Testis (tissue), 3 donors: Measurements from ENCODE around the gene DNAH10. TPM values are rescaled to one million over a fixed set of nuclear protein-coding genes. Genes with fewer than 3 reads are reported as not detected.
A peak's percentile ranks its signal among the peaks of the same experiment; 100 is the strongest.

Experiments
- DNase-seq: peaks from one replicate; pipeline ENCODE4 v3.0.0-alpha.2; 2019
- H3K27ac ChIP-seq, 2 donors: fragments of 200-600 bp; sonication (generic); one replicate each; pipeline ENCODE4 v1.5.1; 2019
- H3K27me3 ChIP-seq: fragments of 200-600 bp; sonication (generic); one replicate; pipeline ENCODE4 v1.5.1; 2019
- H3K36me3 ChIP-seq: fragments of 200-600 bp; sonication (generic); one replicate; pipeline ENCODE4 v1.5.1; 2017; ENCODE audit warnings: low read depth; ENCODE audit errors: missing control alignments
- H3K4me1 ChIP-seq: fragments of 200-600 bp; sonication (generic); one replicate; pipeline ENCODE4 v1.5.1; 2019
- H3K4me3 ChIP-seq, 2 donors: fragments of 200-600 bp; sonication (generic); one replicate each; pipeline ENCODE4 v1.5.1; 2017 to 2019
- H3K9me3 ChIP-seq: fragments of 200-600 bp; sonication (generic); one replicate; pipeline ENCODE4 v1.5.1; 2017
- CTCF ChIP-seq, 3 experiments: fragments of 450-650 bp in 2 of 3; fragments of 200-600 bp in 1 of 3; sonication (generic) in 1 of 3; IDR thresholded peaks; one replicate each; pipeline ENCODE4 v1.5.1; 2016 to 2019; ENCODE audit warnings: antibody characterized with exemption in 3 of 3, mild to moderate bottlenecking in 2 of 3, moderate library complexity in 1 of 3
- POLR2A ChIP-seq: fragments of 450-650 bp; IDR thresholded peaks from one replicate; pipeline ENCODE4 v1.6.1; 2017; ENCODE audit warnings: antibody characterized with exemption, mild to moderate bottlenecking, moderate library complexity
- WGBS, 2 donors: methylation state at CpG; one replicate each; pipeline ENCODE4 v1.1.5; 2018; 5-methylcytosine and 5-hydroxymethylcytosine counted together
- intact Hi-C: fragments of 100-400 bp; cut with DNase I; formaldehyde crosslinking; loops from one replicate; pipeline ENCODE4 v1.15.1; 2023; ENCODE audit warnings: low total_unique reads
- polyA plus RNA-seq: library from polyadenylated mRNA; stranded (reverse); fragments of 350-450 nt; fragmentation: Illumina TruSeq; extraction: RNeasy Lipid Tissue Mini Kit (QIAGEN cat#74804); gene quantifications from one replicate; pipeline ENCODE4 v1.2.3, GENCODE V29; 2014; ENCODE audit warnings: low read depth, low replicate concordance; ENCODE audit not compliant: insufficient read depth
- total RNA-seq, 2 donors: library from RNA; depleted of rRNA; stranded (reverse); fragments of >200 nt; gene quantifications; one replicate each; pipeline ENCODE4 v1.2.3, GENCODE V29; 2016

DNAH10 gene
- total and polyA plus RNA-seq, 3 donors from 2014 or later = 15.4 to 29.3 (median 24.3) TPM

- Histone ChIP-seq H3K36me3 (no peaks in the 10 kb centered on the region), H3K4me3 (no peak overlapping the region), H3K9me3 (no peaks in the 10 kb centered on the region), H3K27me3 (no peaks in the 10 kb centered on the region), H3K4me1 (no peaks in the 10 kb centered on the region), H3K27ac (no peak overlapping the region)
- no peak for TF ChIP-seq POLR2A
- no peak for TF ChIP-seq CTCF (IDR thresholded peaks at IDR 0.05)
- intact Hi-C loops = no loop called here
- no peak for DNase-seq
- WGBS, 2 donors = 94 to 95% methylated on average over 38 to 46 of the region's 46 CpGs
These were observed 175.0 kb downstream of the DNAH10 start for GRCh38 chr12:123936956-123937706.

GRCh38 chr12:123937707-123938591 is 175.8 kb downstream of the DNAH10 start:
- intact Hi-C loops = no loop called here
- no peak overlapping the region for H3K27ac ChIP-seq
- 88 to 90% methylated on average over 16 of the region's 16 CpGs for WGBS, 2 donors
- no peaks in the 10 kb centered on the region for H3K36me3 ChIP-seq
- H3K4me1 ChIP-seq = no peaks in the 10 kb centered on the region
- H3K9me3 ChIP-seq = no peaks in the 10 kb centered on the region
- no peak overlapping the region for H3K4me3 ChIP-seq
- TF ChIP-seq POLR2A (no peak), CTCF (IDR thresholded peaks at IDR 0.05) (no peak)
- H3K27me3 ChIP-seq = no peaks in the 10 kb centered on the region
- DNase-seq = no peak

DNA sequence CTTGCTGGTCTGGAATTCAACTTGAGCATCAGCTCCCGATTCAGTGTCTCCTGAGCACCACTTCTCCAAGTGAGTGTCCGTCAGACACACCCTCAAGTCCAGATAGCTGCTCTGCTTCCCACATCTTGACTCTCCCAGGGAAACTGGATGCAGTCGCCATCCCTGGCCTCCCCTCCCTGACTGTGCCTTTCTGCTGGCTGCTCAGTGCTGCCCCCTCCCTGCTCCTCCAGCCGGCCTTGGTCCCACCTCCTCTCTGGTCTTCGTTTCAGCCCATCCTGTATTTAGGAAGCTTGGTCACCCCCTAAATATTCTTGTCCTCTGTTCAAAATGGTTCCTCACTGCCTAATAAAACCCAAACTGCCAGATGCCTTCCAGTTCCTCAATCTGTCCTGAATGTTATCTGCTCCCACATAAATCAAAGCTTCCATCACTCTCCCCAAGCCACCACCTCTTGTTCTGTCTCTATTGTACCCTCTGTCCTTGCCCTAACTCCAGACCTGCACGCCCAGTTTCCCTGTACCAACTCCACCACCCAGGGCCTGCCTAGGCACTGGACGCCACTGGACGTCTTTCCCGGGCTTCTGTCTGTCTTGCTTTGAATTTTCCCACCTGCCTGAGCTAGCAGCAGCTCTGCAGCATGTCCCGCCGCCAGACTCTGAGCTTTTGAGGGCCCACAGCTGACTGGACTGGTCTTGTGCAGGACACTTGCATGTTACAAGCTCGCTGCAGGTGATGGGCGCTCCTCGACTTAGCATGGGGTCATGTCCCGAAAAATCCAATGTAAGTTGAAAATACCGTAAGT is 176.8 kb downstream of the DNAH10 start:
- intact Hi-C loops = no loop called here
- TF ChIP-seq CTCF (IDR thresholded peaks at IDR 0.05) (peak in 1 of 3 experiments; percentile 9), POLR2A (no peak)
- Histone ChIP-seq H3K36me3 (no peaks in the 10 kb centered on the region), H3K27me3 (no peaks in the 10 kb centered on the region), H3K4me1 (no peaks in the 10 kb centered on the region), H3K4me3 (no peak overlapping the region), H3K27ac (no peak overlapping the region), H3K9me3 (no peaks in the 10 kb centered on the region)
- 91 to 92% methylated on average over 16 of the region's 16 CpGs for WGBS, 2 donors
- no peak for DNase-seq

GRCh38 chr12:123939716-123940626 is 177.9 kb downstream of the DNAH10 start:
- H3K9me3 ChIP-seq = no peaks in the 10 kb centered on the region
- no peak overlapping the region for H3K4me3 ChIP-seq
- H3K36me3 ChIP-seq = no peaks in the 10 kb centered on the region
- no peaks in the 10 kb centered on the region for H3K27me3 ChIP-seq
- TF ChIP-seq CTCF (IDR thresholded peaks at IDR 0.05) = no peak
- TF ChIP-seq POLR2A = no peak
- H3K4me1 ChIP-seq = no peaks in the 10 kb centered on the region
- 86 to 92% methylated on average over 9 to 16 of the region's 16 CpGs for WGBS, 2 donors
- DNase-seq = no peak
- intact Hi-C loops = no loop called here
- no peak overlapping the region for H3K27ac ChIP-seq
